Measurements from ENCODE around the gene LMX1A. TPM values are rescaled to one million over a fixed set of nuclear protein-coding genes. Genes with fewer than 3 reads are reported as not detected.

Gene LMX1A
- polyA plus RNA-seq, 3 donors = not detected

DNA sequence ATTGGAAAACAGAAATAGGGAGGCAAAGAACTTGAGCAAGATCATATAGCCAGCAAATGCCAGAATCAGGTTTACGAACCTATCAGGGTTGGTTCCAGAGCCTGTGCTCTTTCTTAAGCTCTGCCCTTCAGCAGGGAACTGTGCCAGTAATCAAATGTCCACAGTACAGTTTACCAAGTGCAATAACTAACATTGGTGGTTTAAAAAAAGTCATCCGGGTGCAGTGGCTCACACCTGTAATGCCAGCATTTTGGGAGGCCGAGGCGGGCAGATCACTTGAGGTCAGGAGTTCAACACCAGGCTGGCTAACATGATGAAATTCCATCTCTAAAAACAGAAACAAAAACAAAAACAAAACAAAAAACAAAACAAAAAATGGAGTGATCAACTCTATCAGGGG lies 182.7 kb downstream of the LMX1A start:
- Histone ChIP-seq H3K4me1 (ENCODE audit: control insufficient read depth in 1 of 2, insufficient read depth in 2 of 2, low read length in 2 of 2) (no peaks in the 10 kb centered on the region), H4K20me1 (ENCODE audit: insufficient read depth, low read length) (no peaks in the 10 kb centered on the region), H3K9me3 (replicated peaks in 1 of 2; ENCODE audit: control insufficient read depth in 1 of 2, insufficient read depth in 1 of 2, low read length in 2 of 2) (peaks cover 0 to 5% of the 10 kb centered on the region in 2 donors), H3K4me3 (replicated peaks in 1 of 3; ENCODE audit: low read depth in 2 of 3, low read length in 3 of 3) (no peak overlapping the region), H2AFZ (ENCODE audit: insufficient read depth, low read depth, low read length, poor library complexity, severe bottlenecking) (no peak overlapping the region), H3K9ac (ENCODE audit: insufficient read depth, low read length, poor library complexity, severe bottlenecking) (no peak overlapping the region), H3K79me2 (ENCODE audit: insufficient read depth, low read length) (no peaks in the 10 kb centered on the region), H3K27ac (ENCODE audit: low read depth in 1 of 2, low read length in 2 of 2) (no peak overlapping the region), H3K27me3 (ENCODE audit: control insufficient read depth in 2 of 2, insufficient read depth in 2 of 2, low read length in 2 of 2) (no peaks in the 10 kb centered on the region), H3K4me2 (replicated peaks; ENCODE audit: extremely low read depth, low read length, poor library complexity, severe bottlenecking) (no peak overlapping the region), H3K36me3 (replicated peaks in 1 of 2; ENCODE audit: control insufficient read depth in 1 of 2, insufficient read depth in 2 of 2, low read length in 2 of 2) (no peaks in the 10 kb centered on the region)
- TF ChIP-seq, protein P1, sequence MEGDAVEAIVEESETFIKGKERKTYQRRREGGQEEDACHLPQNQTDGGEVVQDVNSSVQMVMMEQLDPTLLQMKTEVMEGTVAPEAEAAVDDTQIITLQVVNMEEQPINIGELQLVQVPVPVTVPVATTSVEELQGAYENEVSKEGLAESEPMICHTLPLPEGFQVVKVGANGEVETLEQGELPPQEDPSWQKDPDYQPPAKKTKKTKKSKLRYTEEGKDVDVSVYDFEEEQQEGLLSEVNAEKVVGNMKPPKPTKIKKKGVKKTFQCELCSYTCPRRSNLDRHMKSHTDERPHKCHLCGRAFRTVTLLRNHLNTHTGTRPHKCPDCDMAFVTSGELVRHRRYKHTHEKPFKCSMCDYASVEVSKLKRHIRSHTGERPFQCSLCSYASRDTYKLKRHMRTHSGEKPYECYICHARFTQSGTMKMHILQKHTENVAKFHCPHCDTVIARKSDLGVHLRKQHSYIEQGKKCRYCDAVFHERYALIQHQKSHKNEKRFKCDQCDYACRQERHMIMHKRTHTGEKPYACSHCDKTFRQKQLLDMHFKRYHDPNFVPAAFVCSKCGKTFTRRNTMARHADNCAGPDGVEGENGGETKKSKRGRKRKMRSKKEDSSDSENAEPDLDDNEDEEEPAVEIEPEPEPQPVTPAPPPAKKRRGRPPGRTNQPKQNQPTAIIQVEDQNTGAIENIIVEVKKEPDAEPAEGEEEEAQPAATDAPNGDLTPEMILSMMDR (IDR thresholded peaks at IDR 0.05) = no peak
- H3K4me3 Mint-ChIP-seq = no peak overlapping the region
- intact Hi-C loops (cut with micrococcal nuclease) = no loop called here
- H3K36me3 Mint-ChIP-seq = no peaks in the 10 kb centered on the region
- H3K27me3 Mint-ChIP-seq (ENCODE audit: low read depth in 3 of 3) = peaks cover 0 to 4% (median 3%) of the 10 kb centered on the region in 3 donors
- H3K4me1 Mint-ChIP-seq = no peaks in the 10 kb centered on the region
- DNase-seq = no peak
- H3K9me3 Mint-ChIP-seq = peaks cover 0 to 5% (median 0%) of the 10 kb centered on the region in 7 donors
- 96% methylated on average over 4 of the region's 4 CpGs for WGBS (ENCODE audit: insufficient coverage)
- H3K27ac Mint-ChIP-seq = no peak overlapping the region

- 77% methylated on average over 2 of the region's 2 CpGs for WGBS (ENCODE audit: insufficient coverage)
- intact Hi-C loops (cut with micrococcal nuclease) = no loop called here
- H3K4me1 Mint-ChIP-seq = no peaks in the 10 kb centered on the region
- Histone ChIP-seq H3K27me3 (ENCODE audit: control insufficient read depth in 2 of 2, insufficient read depth in 2 of 2, low read length in 2 of 2) (no peaks in the 10 kb centered on the region), H3K9ac (ENCODE audit: insufficient read depth, low read length, poor library complexity, severe bottlenecking) (no peak overlapping the region), H3K9me3 (replicated peaks in 1 of 2; ENCODE audit: control insufficient read depth in 1 of 2, insufficient read depth in 1 of 2, low read length in 2 of 2) (peaks cover 0 to 5% of the 10 kb centered on the region in 2 donors), H3K4me2 (replicated peaks; ENCODE audit: extremely low read depth, low read length, poor library complexity, severe bottlenecking) (no peak overlapping the region), H3K4me1 (ENCODE audit: control insufficient read depth in 1 of 2, insufficient read depth in 2 of 2, low read length in 2 of 2) (no peaks in the 10 kb centered on the region), H4K20me1 (ENCODE audit: insufficient read depth, low read length) (no peaks in the 10 kb centered on the region), H3K79me2 (ENCODE audit: insufficient read depth, low read length) (no peaks in the 10 kb centered on the region), H3K36me3 (replicated peaks in 1 of 2; ENCODE audit: control insufficient read depth in 1 of 2, insufficient read depth in 2 of 2, low read length in 2 of 2) (no peaks in the 10 kb centered on the region), H3K27ac (ENCODE audit: low read depth in 1 of 2, low read length in 2 of 2) (no peak overlapping the region), H3K4me3 (replicated peaks in 1 of 3; ENCODE audit: low read depth in 2 of 3, low read length in 3 of 3) (no peak overlapping the region), H2AFZ (ENCODE audit: insufficient read depth, low read depth, low read length, poor library complexity, severe bottlenecking) (no peak overlapping the region)
- no peak overlapping the region for H3K27ac Mint-ChIP-seq
- peaks cover 0 to 6% (median 4%) of the 10 kb centered on the region in 3 donors for H3K27me3 Mint-ChIP-seq (ENCODE audit: low read depth in 3 of 3)
- H3K4me3 Mint-ChIP-seq = no peak overlapping the region
- no peaks in the 10 kb centered on the region for H3K36me3 Mint-ChIP-seq
- TF ChIP-seq, protein P1 (IDR thresholded peaks at IDR 0.05) = no peak
- peaks cover 0 to 5% (median 2%) of the 10 kb centered on the region in 7 donors for H3K9me3 Mint-ChIP-seq
- DNase-seq = no peak
These were observed 183.1 kb downstream of the LMX1A start for GRCh38 chr1:165173409-165173808.
